Measurements from ENCODE around the gene PDLIM7.

Gene PDLIM7

GRCh38 chr5:177447066-177447610, 50.3 kb downstream of the PDLIM7 start:
- H3K27ac ChIP-seq: peak overlapping the region; percentile 42; the same call in 1 of the 2 replicates
- peak overlapping the region; percentile 63 for H3K9ac ChIP-seq
- H2AFZ ChIP-seq (ENCODE audit: low read depth): no peak overlapping the region
- H3K36me3 ChIP-seq (ENCODE audit: insufficient read depth): no peaks in the 10 kb centered on the region
- H3K79me2 ChIP-seq (ENCODE audit: insufficient read depth, low read depth): no peaks in the 10 kb centered on the region
- no peaks in the 10 kb centered on the region for H3K27me3 ChIP-seq (ENCODE audit: insufficient read depth, low read depth)
- H3K4me1 ChIP-seq (ENCODE audit: low read depth, poor library complexity, severe bottlenecking): peaks cover 31% of the 10 kb centered on the region
- no peak overlapping the region for H3K4me2 ChIP-seq
- no peak overlapping the region for H3K4me3 ChIP-seq (IDR thresholded peaks at IDR 0.05; ENCODE audit: insufficient read depth, low read depth, low read length)
- TF ChIP-seq CTCF (conservative IDR thresholded peaks at IDR 0.05; ENCODE audit: low read depth, low read length): no peak
- H4K20me1 ChIP-seq (ENCODE audit: insufficient read depth): no peaks in the 10 kb centered on the region

GRCh38 chr5:177446200-177447065, 51.0 kb downstream of the PDLIM7 start, which contains the start of gene PRR7:
PRR7 (plus strand) TSS chr5:177446814; CDS start chr5:177455068, 8,254 bp downstream.
- H4K20me1 ChIP-seq (ENCODE audit: insufficient read depth): no peaks in the 10 kb centered on the region
- H2AFZ ChIP-seq (ENCODE audit: low read depth): peak within 1 kb of the TSS; percentile 34; the same call in 1 of the 2 replicates
- no peaks in the 10 kb centered on the region for H3K36me3 ChIP-seq (ENCODE audit: insufficient read depth)
- no peak within 1 kb of the TSS for H3K4me3 ChIP-seq (IDR thresholded peaks at IDR 0.05; ENCODE audit: insufficient read depth, low read depth, low read length)
- H3K4me1 ChIP-seq (ENCODE audit: low read depth, poor library complexity, severe bottlenecking): peaks cover 31% of the 10 kb centered on the region
- no peaks in the 10 kb centered on the region for H3K27me3 ChIP-seq (ENCODE audit: insufficient read depth, low read depth)
- H3K4me2 ChIP-seq: peak within 1 kb of the TSS; percentile 89
- H3K79me2 ChIP-seq (ENCODE audit: insufficient read depth, low read depth): no peaks in the 10 kb centered on the region
- H3K9ac ChIP-seq: peak within 1 kb of the TSS; percentile 63
- H3K27ac ChIP-seq: peak within 1 kb of the TSS; percentile 56
- no peak for TF ChIP-seq CTCF (conservative IDR thresholded peaks at IDR 0.05; ENCODE audit: low read depth, low read length)

GRCh38 chr5:177445917-177446199, 51.5 kb downstream of the PDLIM7 start:
- no peaks in the 10 kb centered on the region for H3K36me3 ChIP-seq (ENCODE audit: insufficient read depth)
- no peak for TF ChIP-seq CTCF (conservative IDR thresholded peaks at IDR 0.05; ENCODE audit: low read depth, low read length)
- no peaks in the 10 kb centered on the region for H3K27me3 ChIP-seq (ENCODE audit: insufficient read depth, low read depth)
- no peaks in the 10 kb centered on the region for H3K79me2 ChIP-seq (ENCODE audit: insufficient read depth, low read depth)
- peaks cover 31% of the 10 kb centered on the region for H3K4me1 ChIP-seq (ENCODE audit: low read depth, poor library complexity, severe bottlenecking)
- H3K4me2 ChIP-seq: peak overlapping the region; percentile 89
- no peak overlapping the region for H3K4me3 ChIP-seq (IDR thresholded peaks at IDR 0.05; ENCODE audit: insufficient read depth, low read depth, low read length)
- no peaks in the 10 kb centered on the region for H4K20me1 ChIP-seq (ENCODE audit: insufficient read depth)
- peak overlapping the region; percentile 56 for H3K27ac ChIP-seq
- H2AFZ ChIP-seq (ENCODE audit: low read depth): peak overlapping the region; percentile 34; the same call in 1 of the 2 replicates
- peak overlapping the region; percentile 63 for H3K9ac ChIP-seq

- H3K27ac ChIP-seq: peak overlapping the region; percentile 56; the same call in 1 of the 2 replicates
- no peak overlapping the region for H3K4me3 ChIP-seq (IDR thresholded peaks at IDR 0.05; ENCODE audit: insufficient read depth, low read depth, low read length)
- peak overlapping the region; percentile 63; the same call in 1 of the 2 replicates for H3K9ac ChIP-seq
- H4K20me1 ChIP-seq (ENCODE audit: insufficient read depth): no peaks in the 10 kb centered on the region
- H3K79me2 ChIP-seq (ENCODE audit: insufficient read depth, low read depth): no peaks in the 10 kb centered on the region
- H2AFZ ChIP-seq (ENCODE audit: low read depth): no peak overlapping the region; the same call in 1 of the 2 replicates
- H3K27me3 ChIP-seq (ENCODE audit: insufficient read depth, low read depth): no peaks in the 10 kb centered on the region
- H3K4me1 ChIP-seq (ENCODE audit: low read depth, poor library complexity, severe bottlenecking): peaks cover 31% of the 10 kb centered on the region
- no peak for TF ChIP-seq CTCF (conservative IDR thresholded peaks at IDR 0.05; ENCODE audit: low read depth, low read length)
- H3K36me3 ChIP-seq (ENCODE audit: insufficient read depth): no peaks in the 10 kb centered on the region
- peak overlapping the region; percentile 89 for H3K4me2 ChIP-seq
These were observed 52.1 kb downstream of the PDLIM7 start for GRCh38 chr5:177445052-177445916.
